ENCODE measurements around the gene WDR18. TPM values are rescaled to one million over a fixed set of nuclear protein-coding genes. Genes with fewer than 3 reads are reported as not detected.
"Not testable (repeated sequence)": the region's sequence is repeated elsewhere in the genome, so short reads cannot be mapped to it uniquely, and the experiment has no call there.

WDR18 gene
- total RNA-seq, 1 experiment from 2014 or later = 94.7 TPM

DNA sequence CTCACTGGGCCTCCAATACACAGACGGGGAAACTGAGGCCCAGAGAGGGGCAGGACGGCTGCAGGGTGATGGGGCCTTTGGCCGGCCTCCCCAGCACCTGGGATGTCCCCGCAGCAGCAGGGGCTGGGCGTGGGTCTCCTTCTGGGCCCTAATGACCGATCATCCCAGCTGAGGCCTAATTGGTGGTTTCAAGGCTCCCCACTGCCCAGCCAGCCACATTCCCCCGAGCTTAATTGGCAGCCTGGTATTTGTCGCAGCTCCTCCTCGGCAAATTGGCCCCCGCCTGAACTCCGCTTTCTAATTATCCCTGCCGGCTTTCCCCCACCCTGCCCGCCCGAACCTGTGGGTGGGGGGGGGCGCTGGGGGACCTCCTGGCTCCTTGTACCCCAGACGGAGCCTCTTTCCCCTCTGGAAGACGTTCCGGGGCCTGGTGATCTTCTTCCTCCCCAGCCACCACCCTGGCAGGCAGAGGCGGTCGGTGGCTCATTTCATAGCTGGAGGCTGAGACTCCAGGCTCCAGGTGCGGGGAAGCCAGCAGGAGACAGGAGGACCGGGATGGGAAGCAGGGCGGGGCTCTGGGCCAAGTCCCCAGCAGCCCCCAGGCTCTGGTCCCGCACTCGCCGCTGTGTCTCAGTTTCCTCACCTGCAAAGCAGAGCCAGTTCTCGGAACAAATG is 27.2 kb upstream of the WDR18 start:
- Histone ChIP-seq H3K23me2 (ENCODE audit: insufficient read length, low read depth, low read length, poor library complexity, severe bottlenecking) (no peaks in the 10 kb centered on the region), H3K4me1 (ENCODE audit: insufficient read depth, low read length) (peaks cover 3% of the 10 kb centered on the region; the same call in 1 of the 2 replicates), H3K9me3 (ENCODE audit: control insufficient read depth, low read depth, low read length) (no peaks in the 10 kb centered on the region), H2BK15ac (ENCODE audit: low read depth, low read length) (no peak overlapping the region), H3K79me2 (ENCODE audit: insufficient read depth, low read length) (0 out of 2 replicates have a peak, but pooled peaks cover 3% of the 10 kb centered on the region), H2AK5ac (ENCODE audit: insufficient read length, low read length) (no peak overlapping the region), H3K18ac (ENCODE audit: insufficient read length, low read depth, low read length) (peak overlapping the region; percentile 79), H3K56ac (ENCODE audit: insufficient read length, low read depth, low read length) (no peak overlapping the region), H3K4ac (ENCODE audit: low read depth, low read length) (no peak overlapping the region), H4K20me1 (ENCODE audit: control insufficient read depth, insufficient read depth, insufficient read length) (no peaks in the 10 kb centered on the region), H4K91ac (ENCODE audit: insufficient read length, low read depth, low read length) (peak overlapping the region; percentile 50), H3T11ph (ENCODE audit: low read length) (no peak overlapping the region), H2BK12ac (ENCODE audit: insufficient read length, low read depth, low read length) (no peak overlapping the region), H3K27me3 (ENCODE audit: insufficient read depth, low read length) (no peaks in the 10 kb centered on the region), H2BK5ac (ENCODE audit: insufficient read length, low read length) (no peak overlapping the region), H3K14ac (ENCODE audit: insufficient read depth, low read length) (peak overlapping the region; percentile 28), H3K23ac (ENCODE audit: insufficient read length, low read depth, low read length) (no peak overlapping the region), H3K27ac (ENCODE audit: insufficient read length, low read depth, low read length) (no peak overlapping the region), H4K5ac (ENCODE audit: insufficient read length, low read depth, low read length) (no peak overlapping the region), H3K9ac (ENCODE audit: extremely low read depth, insufficient read length, low read length) (no peak overlapping the region), H2AFZ (ENCODE audit: low read length) (no peak overlapping the region), H2BK120ac (ENCODE audit: low read depth, low read length, poor library complexity, severe bottlenecking) (no peak overlapping the region), H2BK20ac (ENCODE audit: low read depth, low read length, poor library complexity, severe bottlenecking) (no peak overlapping the region), H4K8ac (replicated peaks; ENCODE audit: insufficient read length, low read depth, low read length) (no peak overlapping the region), H3K4me2 (ENCODE audit: insufficient read depth, insufficient read length, low read length) (no peak overlapping the region), H3K79me1 (ENCODE audit: insufficient read depth, low read depth, low read length, poor library complexity, severe bottlenecking) (peaks cover 3% of the 10 kb centered on the region)
- peak; percentile 67 for DNase-seq
- no peaks in the 10 kb centered on the region for H3K9me3 Mint-ChIP-seq
- WGBS (ENCODE audit: extremely low coverage, insufficient read length, low lambda C conversion rate) = no CpG with 5 or more reads among the region's 27 CpGs
- peaks cover 8 to 55% of the 10 kb centered on the region in 2 experiments for H3K4me1 Mint-ChIP-seq
- H3K36me3 Mint-ChIP-seq (ENCODE audit: insufficient read depth in 1 of 3, low read depth in 3 of 3) = peaks cover 4 to 16% (median 11%) of the 10 kb centered on the region in 3 experiments; a peak in 6 of 7 replicates
- no peak overlapping the region for H3K4me3 Mint-ChIP-seq
- H3K27me3 Mint-ChIP-seq (ENCODE audit: low read depth) = no peaks in the 10 kb centered on the region
- peak overlapping the region in 2 of 3 experiments; percentile 85 to 92; a peak in 3 of 7 replicates for H3K27ac Mint-ChIP-seq
- no peak for TF ChIP-seq CTCF (conservative IDR thresholded peaks at IDR 0.05)

- H3K9ac ChIP-seq (ENCODE audit: extremely low read depth, insufficient read length, low read length); H4K8ac ChIP-seq (replicated peaks; ENCODE audit: insufficient read length, low read depth, low read length); H3K23ac ChIP-seq (ENCODE audit: insufficient read length, low read depth, low read length); H2BK20ac ChIP-seq (ENCODE audit: low read depth, low read length, poor library complexity, severe bottlenecking); H3K18ac ChIP-seq (ENCODE audit: insufficient read length, low read depth, low read length); H3T11ph ChIP-seq (ENCODE audit: low read length); H3K79me1 ChIP-seq (ENCODE audit: insufficient read depth, low read depth, low read length, poor library complexity, severe bottlenecking); H2AK5ac ChIP-seq (ENCODE audit: insufficient read length, low read length); H3K4me3 Mint-ChIP-seq; H3K9me3 Mint-ChIP-seq; H3K9me3 ChIP-seq (ENCODE audit: control insufficient read depth, low read depth, low read length); H3K27ac ChIP-seq (ENCODE audit: insufficient read length, low read depth, low read length); H3K14ac ChIP-seq (ENCODE audit: insufficient read depth, low read length); H3K4ac ChIP-seq (ENCODE audit: low read depth, low read length); H3K4me2 ChIP-seq (ENCODE audit: insufficient read depth, insufficient read length, low read length); H4K20me1 ChIP-seq (ENCODE audit: control insufficient read depth, insufficient read depth, insufficient read length); H3K27me3 Mint-ChIP-seq (ENCODE audit: low read depth); DNase-seq; H2BK12ac ChIP-seq (ENCODE audit: insufficient read length, low read depth, low read length); H2BK5ac ChIP-seq (ENCODE audit: insufficient read length, low read length); H3K79me2 ChIP-seq (ENCODE audit: insufficient read depth, low read length); H2BK15ac ChIP-seq (ENCODE audit: low read depth, low read length); H3K27me3 ChIP-seq (ENCODE audit: insufficient read depth, low read length); H2BK120ac ChIP-seq (ENCODE audit: low read depth, low read length, poor library complexity, severe bottlenecking); H4K91ac ChIP-seq (ENCODE audit: insufficient read length, low read depth, low read length); H2AFZ ChIP-seq (ENCODE audit: low read length); H3K56ac ChIP-seq (ENCODE audit: insufficient read length, low read depth, low read length); H3K23me2 ChIP-seq (ENCODE audit: insufficient read length, low read depth, low read length, poor library complexity, severe bottlenecking); H4K5ac ChIP-seq (ENCODE audit: insufficient read length, low read depth, low read length); H3K4me1 ChIP-seq (ENCODE audit: insufficient read depth, low read length): not testable (repeated sequence)
- WGBS (ENCODE audit: extremely low coverage, insufficient read length, low lambda C conversion rate) = no CpG with 5 or more reads among the region's 9 CpGs
- Mint-ChIP-seq H3K4me1 (peaks cover 6 to 58% of the 10 kb centered on the region in 2 experiments), H3K27ac (peak overlapping the region in 2 of 3 experiments; percentile 80 to 85; a peak in 2 of 7 replicates), H3K36me3 (ENCODE audit: insufficient read depth in 1 of 3, low read depth in 3 of 3) (peaks cover 4 to 20% (median 11%) of the 10 kb centered on the region in 3 experiments; a peak in 6 of 7 replicates)
These were observed 26.6 kb upstream of the WDR18 start for GRCh38 chr19:957578-957977.

Measured in H9 (cell line).